Dermis microvascular lymphatic vessel endothelial cell (primary cell): ENCODE measurements around the gene DGKI. TPM values are rescaled to one million over a fixed set of nuclear protein-coding genes. Genes with fewer than 3 reads are reported as not detected.

Experiments used
- DNase-seq, 2 donors: peaks; one replicate each; pipeline versions ENCODE4 v3.0.0 to v3.0.0-alpha.2; 2010; ENCODE audit warnings: low read depth in 2 of 2
- total RNA-seq: library from RNA; depleted of rRNA; stranded (reverse); fragments of >200 nt; gene quantifications from 2 replicates; pipeline ENCODE4 v1.2.1, GENCODE V29; 2014

DGKI gene
- total RNA-seq, 1 donor from 2014 or later: 0.64 TPM

DNA sequence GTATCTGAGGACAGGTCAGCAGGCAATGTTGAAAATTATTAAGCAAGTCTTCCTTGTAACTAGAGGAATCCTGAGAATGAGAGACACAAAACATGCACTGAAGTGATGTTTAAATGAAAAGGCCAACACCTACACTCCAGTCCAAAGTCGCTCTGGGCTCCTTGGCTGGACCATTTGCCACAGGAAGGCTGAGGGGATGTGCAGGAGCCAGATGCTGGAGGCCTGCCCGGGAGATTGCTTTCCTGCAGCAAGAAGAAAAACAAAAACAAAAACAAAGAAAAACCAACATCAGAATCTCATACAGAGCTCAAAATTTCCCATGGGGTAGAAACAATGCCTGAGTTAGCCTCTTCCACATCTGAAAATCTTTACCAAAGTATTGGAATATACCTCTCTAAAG, 157.0 kb downstream of the DGKI start:
- DNase-seq: peak in 1 of 2 donors; percentile 57

DNA sequence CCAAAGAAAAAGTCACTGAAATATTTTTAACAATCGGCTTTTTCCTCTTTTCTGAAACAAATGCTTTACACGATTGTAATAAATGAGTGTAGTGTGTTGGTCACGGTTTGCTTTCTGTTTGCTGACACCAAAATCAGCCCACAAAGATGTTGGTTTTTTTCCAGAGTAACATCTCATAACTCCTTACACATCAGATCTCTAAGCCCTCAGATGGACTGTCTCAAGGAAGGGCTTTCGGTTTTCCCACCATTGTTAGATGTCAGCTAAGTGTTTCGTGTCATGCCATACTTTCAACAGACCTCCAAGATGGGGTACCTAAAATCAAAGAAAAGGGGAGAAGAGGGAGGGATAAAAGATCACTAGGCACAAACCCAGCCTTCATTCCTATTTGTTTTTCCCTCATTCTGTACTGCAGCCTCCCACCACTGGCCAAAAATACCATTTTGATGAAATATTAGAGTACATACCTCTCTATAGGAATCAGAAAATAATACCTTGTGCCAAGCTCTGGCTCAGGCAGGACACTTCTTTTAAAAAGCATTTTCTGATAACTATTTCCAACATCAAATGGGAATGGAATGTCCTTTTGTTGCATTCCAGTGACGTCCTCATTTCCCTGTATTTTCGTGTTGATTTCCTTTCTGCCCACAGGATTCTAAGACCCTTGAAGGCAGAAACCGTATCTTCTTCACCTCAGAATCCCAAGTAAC, 159.1 kb downstream of the DGKI start:
- peak; percentile 78 to 88 for DNase-seq

GRCh38 chr7:137685433-137686164, 161.2 kb downstream of the DGKI start:
- peak; percentile 27 to 51 for DNase-seq

DNA sequence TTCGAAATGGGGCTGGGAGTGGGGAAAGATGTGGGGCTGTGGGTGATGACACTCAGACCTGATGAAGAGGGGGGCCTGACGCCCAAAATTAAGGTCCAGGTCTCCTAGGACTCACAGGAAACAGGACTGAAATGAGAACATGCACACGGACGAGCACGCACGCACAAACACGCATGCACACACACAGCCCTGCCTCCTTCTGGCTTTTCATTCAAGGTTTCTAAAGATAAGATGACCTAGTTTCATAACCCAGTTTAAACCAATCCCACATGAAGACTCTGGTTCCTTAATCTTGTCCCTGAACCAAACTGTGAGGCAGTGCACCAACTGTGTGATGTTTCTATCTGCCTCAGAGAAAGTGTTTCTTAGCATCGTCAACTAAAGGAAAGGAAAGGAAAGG, 162.0 kb downstream of the DGKI start:
- no peak for DNase-seq

DNA sequence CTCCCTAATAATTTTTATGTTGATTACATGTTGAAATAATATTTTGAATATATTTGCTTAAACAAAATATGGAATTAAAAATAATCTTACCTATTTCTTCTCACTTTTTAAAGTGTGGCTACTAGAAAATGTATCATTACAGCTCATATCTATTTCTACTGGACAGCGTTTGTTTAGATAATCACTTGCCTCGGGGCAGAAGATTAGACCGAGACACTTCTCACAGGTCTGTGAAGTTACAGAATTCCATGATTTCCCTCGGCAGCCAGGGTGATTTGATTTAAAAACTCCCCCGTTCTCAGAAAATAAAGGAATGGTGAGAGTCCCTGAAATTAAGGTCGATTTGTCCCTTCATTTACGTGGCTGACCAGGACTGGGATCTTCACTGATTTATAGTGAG, 162.5 kb downstream of the DGKI start:
- DNase-seq: no peak

- DNase-seq: no peak
Measured at GRCh38 chr7:137682596-137682995, 164.2 kb downstream of the DGKI start.

- DNase-seq: no peak
Measured at GRCh38 chr7:137681657-137682562, 164.9 kb downstream of the DGKI start.

DNA sequence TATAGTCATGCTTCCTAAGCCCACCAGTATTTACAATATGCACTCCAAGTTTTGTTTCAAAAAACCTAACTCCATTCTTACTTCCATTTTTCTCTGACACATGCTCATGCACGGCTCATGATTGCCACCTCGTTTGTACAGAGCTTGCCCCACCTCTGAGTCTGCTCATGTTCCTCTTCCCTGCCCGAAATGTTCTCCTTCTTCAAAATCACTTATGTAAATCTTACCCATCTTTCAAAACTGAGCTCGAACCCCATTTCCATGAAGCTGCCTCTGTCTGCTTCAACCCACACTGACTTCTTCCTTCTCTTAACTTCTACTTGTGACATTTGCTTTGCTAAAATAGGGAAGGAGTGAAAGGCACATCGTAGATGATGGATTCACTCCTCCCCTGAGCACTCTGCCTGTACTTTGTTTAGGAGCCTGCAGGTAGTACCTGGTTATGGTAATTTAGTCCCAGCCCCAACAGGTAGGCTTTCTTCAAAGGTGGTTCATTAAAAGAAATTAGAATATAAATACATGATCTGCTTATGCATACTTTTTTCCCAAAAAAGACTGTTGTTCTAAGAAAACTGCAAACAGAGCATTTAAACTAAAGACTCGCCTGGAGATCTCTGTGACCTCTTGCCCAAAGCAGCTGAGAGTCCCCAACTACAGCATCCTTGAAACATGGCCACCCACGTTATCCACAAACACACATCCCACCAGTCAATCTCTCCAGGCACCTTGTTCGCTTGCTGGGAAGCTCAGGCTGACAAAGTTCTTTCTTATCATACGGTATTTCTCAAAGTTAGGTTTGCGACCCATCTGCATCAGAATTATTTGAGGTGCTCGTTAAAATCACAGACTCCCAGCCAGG, 172.0 kb downstream of the DGKI start:
- DNase-seq: no peak

DNA sequence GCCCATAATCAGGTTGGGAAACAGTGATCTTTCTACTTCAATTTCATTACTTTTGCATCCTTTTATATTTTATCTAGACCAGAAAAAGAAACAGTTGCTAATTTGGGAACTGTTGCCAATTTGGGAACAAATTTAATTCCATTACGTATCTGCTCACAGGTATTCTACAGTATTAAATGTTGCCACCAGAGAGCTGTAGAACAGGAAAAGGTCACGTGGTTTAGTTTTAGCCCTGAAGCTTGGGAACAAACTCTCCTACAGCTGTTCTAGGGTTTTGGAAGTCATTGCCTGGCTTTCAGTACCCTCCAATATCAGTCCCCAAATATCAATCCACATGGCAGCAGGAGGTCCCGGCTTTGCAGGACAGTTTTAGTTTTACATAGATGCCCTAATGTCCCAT, 172.7 kb downstream of the DGKI start:
- no peak for DNase-seq

- DNase-seq: no peak
Measured at GRCh38 chr7:137671920-137672319, 174.9 kb downstream of the DGKI start.

DNA sequence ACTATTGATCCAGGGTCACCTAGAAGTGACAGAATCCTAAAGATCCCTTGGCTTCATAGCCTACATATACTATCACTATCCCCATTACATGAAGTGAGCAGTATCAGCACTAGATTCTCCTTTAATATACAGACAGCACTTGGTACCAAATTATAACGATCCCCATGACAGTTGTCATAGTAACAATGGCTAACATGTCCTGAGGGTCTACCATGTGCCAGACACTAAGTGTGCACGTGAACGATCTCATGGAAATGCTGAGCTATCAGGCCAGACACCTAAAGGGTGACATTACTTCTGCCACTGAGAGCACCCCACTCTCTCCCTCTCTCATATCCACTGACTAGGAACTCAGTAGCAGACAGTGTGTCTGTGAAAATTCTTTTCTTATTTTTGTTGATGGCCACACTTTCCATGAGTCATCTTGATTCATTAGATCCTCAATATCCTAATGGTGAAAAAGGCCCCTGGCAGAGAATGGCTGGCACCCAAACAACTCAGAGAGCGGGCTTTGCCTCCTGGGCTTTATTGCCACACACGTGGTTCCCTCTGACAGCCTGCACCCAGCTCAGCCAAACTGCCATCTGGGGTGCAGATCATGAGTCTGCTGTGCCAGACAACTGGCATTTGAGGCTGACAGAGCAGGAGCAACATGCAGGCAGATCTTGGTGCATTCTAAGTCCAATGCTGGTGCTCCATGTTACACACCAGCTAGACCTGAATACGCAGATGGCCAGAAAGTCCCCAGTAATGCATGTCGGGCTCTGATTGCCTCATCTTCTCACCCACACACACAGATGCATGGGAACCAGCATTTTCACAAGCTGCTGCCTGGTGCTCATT, 176.3 kb downstream of the DGKI start:
- no peak for DNase-seq

DNA sequence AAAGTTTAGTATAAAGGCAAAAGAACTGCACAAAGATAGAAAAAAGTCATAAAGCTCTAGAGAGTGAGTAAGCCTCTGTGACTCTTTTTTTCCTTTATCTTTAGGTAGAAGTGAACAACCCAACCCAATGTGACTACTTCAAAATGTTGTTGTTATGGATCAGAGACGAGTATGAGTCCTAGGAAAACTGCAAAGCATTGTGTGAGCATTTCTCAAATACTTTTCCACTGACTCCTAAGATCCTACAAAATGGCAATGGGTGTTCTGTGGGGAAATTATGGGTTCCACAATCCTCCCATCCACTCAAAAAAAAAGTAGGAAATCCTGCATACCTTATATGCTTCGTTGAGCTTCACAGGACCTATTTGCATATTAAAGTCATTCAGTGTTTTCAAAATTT, 177.1 kb downstream of the DGKI start:
- no peak for DNase-seq

DNA sequence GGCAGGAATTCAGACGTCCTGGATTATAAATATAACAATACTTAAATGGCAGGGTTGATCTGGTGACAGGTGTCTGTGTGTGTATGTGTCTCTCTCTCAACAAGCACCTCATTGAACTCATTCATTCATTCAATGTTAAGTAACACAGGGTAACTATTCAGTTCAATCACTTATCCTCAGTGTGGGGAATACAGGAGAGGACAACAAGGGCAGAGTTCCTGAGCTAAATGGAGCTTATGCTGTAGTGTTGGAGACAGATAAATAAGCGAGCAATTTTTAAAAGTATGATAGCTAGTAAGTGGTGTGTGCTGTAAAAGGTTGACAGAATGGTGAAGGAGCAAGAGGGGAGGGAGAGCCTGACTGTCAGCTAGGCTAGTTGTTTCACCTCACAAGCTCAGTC, 178.4 kb downstream of the DGKI start:
- no peak for DNase-seq

DNA sequence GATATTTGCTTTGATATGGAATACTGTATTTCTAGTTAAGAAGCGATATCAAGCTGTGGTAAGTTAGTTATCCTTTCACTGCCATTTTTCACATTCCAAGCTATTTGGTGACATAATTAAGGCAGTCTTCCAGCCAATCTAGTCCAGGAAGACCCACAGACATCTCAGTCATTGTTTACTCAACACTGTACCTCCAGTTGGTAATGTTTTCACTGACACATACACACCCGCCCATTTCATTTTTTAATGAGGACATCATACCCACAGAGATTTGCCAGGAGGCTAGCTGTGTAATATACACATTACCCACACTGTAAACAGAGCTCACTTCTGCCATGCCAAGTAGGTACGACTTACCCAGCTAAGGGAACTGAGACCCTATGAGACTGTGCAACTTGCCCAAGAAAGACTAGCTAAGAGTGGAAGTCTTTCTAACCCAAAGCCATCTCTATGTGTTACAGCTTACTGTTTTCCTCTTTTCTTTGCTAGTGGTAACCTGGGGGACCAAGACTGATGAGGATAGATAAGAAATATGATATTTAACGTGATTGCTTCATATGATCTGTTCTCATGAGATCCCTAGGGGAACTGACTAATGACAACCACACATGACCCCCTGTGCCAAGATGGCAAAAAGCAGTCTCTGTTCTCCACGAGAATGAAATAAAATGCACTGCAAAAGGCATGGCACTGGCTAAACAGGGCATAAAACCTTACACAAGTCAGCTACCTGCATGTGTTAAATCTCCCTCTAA, 179.0 kb downstream of the DGKI start:
- no peak for DNase-seq

GRCh38 chr7:137664846-137665245, 181.9 kb downstream of the DGKI start:
- no peak for DNase-seq

DNA sequence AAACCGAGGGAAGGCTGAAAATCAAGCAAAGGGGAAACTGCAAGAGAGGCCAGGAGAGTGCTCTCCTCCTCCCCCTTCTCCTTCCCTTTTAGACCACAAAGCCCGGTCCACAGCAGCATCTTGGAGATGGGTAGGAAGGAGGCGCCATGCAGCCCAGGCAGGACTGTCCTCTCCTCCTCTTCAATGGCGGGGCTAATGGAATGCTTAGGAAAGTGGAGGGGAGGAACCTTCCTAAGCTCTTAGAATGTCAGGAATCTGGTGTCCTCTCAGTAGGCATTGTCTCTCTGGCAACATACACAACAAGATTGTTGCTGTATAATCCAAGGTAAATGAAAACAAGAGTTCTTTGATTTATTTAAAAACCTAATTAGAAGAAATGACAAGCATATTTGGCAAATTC, 185.1 kb downstream of the DGKI start:
- no peak for DNase-seq

GRCh38 chr7:137658190-137658900, 188.4 kb downstream of the DGKI start:
- peak; percentile 93 to 97 for DNase-seq

- no peak for DNase-seq
Measured at GRCh38 chr7:137657476-137658189, 189.1 kb downstream of the DGKI start.
